Measurements from ENCODE around the gene TPSG1.
A peak's percentile ranks its signal among the peaks of the same experiment; 100 is the strongest.
"Not testable (repeated sequence)": the region's sequence is repeated elsewhere in the genome, so short reads cannot be mapped to it uniquely, and the experiment has no call there.

TPSG1 gene

GRCh38 chr16:1225051-1225451, at the start of gene TPSG1:
Gene TPSG1 (minus strand): TSS chr16:1225268. CDS start chr16:1225252, 16 bp downstream.
- DNase-seq, result no peak

DNA sequence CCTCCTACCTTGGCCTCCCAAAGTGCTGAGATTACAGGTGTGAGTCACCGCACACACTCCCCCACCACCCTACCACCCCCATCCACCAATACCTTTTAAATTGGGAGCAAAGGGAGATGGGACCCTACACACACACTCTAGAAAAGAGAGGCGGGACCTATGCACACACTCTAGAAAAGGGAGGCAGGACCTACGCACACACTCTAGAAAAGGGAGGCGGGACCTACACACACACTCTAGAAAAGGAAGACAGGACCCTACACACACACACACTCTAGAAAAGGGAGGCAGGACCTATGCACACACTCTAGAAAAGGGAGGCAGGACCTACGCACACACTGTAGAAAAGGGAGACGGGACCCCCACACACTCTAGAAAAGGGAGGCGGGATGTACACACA, 49.7 kb upstream of the TPSG1 start:
- DNase-seq, result no peak

- no peak for DNase-seq
These were observed 48.7 kb upstream of the TPSG1 start for GRCh38 chr16:1273816-1274215.

- peak; percentile 37 for DNase-seq
These were observed 47.6 kb upstream of the TPSG1 start for GRCh38 chr16:1272453-1273198.

DNA sequence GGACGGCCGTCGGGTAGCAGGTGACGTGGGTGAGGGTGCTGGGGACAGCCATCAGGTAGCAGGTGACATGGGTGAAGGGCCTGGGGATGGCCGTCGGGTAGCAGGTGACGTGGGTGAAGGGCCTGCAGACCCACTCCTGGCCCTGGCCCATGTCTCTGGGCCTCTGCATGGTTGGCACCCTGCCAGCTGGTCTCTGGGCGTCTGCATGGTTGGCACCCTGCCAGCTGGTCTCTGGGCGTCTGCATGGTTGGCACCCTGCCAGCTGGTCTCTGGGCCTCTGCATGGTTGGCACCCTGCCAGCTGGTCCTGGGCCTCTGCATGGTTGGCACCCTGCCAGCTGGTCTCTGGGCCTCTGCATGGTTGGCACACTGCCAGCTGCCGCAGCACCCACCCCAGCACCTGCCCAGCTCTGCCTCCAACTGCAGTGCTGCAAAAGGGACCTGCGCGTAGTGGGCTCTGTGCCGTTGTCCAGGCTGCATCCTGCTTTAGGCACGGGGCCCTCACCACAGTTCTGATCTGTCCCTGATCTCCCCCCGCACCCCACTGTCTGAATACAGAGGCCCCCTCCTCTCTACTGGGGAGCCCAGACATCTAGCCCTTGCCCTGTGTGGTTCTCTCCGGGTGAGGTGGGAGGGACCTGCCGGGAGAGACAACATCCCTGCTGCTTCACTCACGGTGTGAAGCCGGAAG, 46.8 kb upstream of the TPSG1 start:
- peak; percentile 94 for DNase-seq

GRCh38 chr16:1271380-1271723, 46.3 kb upstream of the TPSG1 start:
- no peak for DNase-seq

DNA sequence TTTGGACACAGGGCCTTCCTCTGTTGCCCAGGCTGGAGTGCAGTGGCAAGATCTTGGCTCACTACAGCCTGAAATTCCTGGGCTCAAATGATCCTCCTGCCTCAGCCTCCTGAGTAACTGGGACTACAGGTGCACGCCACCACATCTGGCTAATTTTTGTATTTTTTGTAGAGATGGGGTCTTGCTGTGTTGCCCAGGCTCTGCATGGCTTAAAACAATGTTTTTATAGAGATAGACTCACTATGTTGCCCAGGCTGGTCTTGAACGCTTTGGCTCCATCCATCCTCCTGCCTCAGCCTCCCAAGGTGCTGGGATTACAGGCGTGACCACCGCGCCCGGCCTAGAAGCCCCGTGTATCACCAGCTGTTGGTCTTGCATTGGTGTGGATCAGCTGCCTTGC, 44.4 kb upstream of the TPSG1 start:
- DNase-seq, result not testable (repeated sequence)

DNA sequence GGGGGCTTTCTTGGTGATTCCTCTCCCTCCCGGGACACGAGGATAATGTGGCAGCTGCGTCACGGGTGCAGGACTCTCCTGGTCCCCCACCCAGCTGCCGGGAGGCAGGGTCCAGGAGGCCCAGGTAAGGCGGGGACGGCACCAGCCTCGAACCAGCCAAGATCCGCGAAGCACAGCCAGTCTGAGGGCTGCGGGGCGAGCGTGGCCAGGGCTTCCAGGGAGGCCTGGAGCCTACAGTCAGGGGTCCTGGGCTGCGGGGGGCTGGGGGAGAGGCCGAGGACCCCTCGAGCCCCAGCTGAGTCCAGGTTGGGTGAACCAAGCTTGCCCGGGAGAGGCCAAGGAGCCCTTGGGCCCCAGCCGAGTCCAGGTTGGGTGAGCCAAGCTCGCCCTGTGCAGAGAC, 40.8 kb upstream of the TPSG1 start:
- no peak for DNase-seq

GRCh38 chr16:1265090-1265630, 40.1 kb upstream of the TPSG1 start:
- no peak for DNase-seq

DNA sequence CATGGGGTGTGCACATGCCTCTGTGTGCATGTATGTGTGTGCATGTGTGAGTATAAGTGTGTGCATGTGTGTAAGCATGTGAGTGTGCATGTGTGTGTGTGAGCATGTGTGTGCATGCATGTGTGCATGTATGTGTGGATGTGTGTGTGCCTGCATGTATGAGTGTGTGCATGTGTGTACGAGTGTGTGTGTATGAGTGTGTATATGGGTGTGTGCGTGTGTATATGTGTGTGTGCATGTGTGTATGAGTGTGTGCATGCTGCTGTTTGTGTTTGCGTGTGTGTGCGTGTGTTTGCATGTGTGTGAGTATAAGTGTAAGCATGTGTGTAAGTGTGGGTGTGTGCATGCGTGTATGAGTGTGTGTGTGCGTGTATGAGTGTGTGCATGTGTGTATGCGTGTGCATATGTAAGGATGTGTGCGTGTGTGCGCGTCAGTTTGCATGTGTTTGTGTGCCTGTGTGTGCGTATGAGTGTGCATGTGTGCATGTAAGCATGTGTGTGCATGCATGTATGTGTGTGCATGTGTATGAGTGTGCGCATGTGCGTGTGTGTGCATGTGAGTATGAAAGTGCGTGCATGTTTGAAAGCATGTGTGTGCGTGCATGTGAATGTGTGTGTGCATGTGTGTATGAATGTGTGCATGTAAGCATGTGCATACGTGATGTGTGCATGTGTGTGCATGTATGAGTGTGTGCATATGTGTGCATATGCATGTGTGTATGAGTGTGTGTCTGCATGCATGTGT, 39.4 kb upstream of the TPSG1 start:
- no peak for DNase-seq

GRCh38 chr16:1263591-1264344, 38.7 kb upstream of the TPSG1 start:
- DNase-seq, result no peak

- no peak for DNase-seq
These were observed 37.8 kb upstream of the TPSG1 start for GRCh38 chr16:1262846-1263221.

DNA sequence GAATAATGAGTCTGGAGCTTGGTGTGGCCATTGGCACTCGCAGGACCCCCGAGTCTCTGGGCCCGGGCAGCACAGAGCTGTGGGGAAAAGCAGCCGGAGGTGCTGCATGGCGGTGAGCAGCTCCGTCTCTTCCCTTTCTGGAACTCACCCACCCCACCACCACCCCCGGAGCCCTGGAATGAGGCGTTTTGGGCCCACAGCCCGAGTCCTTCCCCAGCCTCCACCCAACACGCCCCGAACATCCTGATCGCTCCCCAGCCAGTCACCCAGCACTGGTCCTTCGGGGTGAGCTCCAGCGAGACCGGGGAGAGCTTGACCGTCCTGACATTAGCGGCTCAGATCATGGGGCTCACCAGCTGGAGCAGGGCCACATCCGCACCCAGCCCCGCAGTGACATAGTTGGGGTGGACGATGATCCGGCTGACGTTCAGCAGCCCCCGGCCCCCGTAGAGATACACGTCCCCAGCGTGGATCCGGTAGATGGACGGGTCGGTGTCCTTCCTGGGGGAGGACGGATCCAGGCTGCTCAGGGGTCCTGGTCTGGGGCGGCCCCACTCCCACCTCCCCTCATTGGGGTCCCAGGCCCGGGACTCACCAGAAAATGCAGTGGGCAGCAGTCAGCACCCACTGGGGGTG, 37.3 kb upstream of the TPSG1 start:
- no peak for DNase-seq

- DNase-seq, result peak; percentile 81
These were observed 36.2 kb upstream of the TPSG1 start for GRCh38 chr16:1261131-1261892.

DNA sequence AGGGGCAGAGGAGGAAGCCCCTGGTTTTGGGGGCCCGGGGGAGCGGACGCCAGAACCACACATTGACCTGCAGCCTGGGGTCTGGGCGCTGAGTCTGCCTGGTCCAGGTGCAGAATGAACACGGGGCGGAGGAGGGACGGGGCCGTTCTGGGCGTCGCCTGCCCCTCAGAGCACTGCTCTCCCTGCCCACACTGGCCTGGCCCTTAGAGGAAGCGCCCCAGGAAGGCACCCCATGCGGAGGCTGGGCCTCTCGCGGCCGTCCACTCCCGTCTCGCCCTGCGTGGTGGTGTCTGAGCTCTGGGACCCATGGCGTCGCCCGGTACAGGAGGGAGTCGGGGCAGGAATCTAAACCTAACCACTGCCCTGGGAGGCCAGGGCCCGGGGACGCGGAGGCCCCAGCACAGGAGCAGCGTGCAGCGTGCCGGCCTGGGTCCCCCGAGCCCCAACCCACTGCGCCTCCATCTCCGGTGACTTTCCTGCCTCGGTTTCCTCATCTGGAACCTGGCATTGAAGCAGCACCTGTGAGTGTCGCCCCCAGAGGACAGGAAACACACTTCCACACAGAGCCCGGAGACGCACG, 35.1 kb upstream of the TPSG1 start:
- no peak for DNase-seq

- no peak for DNase-seq
These were observed 34.6 kb upstream of the TPSG1 start for GRCh38 chr16:1259760-1260068.

GRCh38 chr16:1258906-1259759, 34.1 kb upstream of the TPSG1 start:
- DNase-seq, result peak; percentile 17

DNA sequence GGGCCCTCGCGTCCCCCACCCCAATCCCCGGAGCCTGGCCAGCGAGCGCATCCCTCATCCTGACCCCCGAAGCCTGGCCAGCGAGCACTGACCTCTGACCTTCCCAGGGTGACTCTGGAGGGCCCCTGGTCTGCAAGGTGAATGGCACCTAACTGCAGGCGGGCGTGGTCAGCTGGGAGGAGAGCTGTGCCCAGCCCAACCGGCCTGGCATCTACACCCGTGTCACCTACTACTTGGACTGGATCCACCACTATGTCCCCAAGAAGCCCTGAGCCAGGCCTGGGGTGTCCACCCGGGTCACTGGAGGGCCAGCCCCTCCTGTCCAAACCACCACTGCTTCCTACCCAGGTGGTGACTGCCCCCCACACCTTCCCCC, 33.1 kb upstream of the TPSG1 start:
- DNase-seq, result no peak

DNA sequence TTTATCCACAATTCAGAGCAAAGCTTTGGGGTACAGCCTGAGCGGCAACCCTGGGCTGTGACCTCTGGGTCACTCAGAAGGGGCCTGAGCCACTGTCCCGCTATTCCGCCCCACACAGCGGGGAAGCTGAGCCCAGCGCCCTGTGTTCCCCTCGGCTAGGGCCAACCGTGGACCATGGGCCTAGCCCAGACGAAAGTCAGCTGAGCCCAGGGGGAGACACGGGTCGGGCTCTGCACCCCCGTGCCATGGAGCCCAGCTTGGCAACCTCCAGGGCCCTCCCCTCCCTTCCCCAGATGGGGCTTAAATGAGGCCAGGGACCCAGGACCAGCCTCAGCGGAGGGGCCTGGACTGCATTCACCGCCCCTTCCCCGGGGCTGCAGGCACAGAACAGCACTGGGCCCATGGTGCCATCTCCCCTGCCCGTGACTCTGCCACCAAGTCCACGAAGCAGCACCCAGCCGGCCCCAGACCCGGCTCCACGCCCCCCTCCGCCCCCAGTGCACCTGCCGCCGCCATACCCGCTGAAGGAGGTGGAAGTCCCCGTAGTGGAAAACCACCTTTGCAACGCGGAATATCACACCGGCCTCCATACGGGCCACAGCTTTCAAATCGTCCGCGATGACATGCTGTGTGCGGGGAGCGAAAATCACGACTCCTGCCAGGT, 32.6 kb upstream of the TPSG1 start:
- DNase-seq, result no peak

- DNase-seq, result no peak
These were observed 31.8 kb upstream of the TPSG1 start for GRCh38 chr16:1256874-1257322.
